Uterus (tissue), 2 donors: Measurements from ENCODE around the gene ATPAF1.

Experiments
- CTCF ChIP-seq, 4 experiments: fragments of 200-600 bp in 2 of 4; fragments of 450-650 bp in 2 of 4; sonication (generic) in 2 of 4; IDR thresholded peaks; one replicate each; pipeline ENCODE4 v1.5.1; 2016 to 2019; ENCODE audit warnings: antibody characterized with exemption in 4 of 4, mild to moderate bottlenecking in 2 of 4, moderate library complexity in 1 of 4
- POLR2A ChIP-seq, 2 donors: fragments of 450-650 bp; IDR thresholded peaks; one replicate each; pipeline ENCODE4 v1.6.1; 2016; ENCODE audit warnings: antibody characterized with exemption in 2 of 2, mild to moderate bottlenecking in 1 of 2, moderate library complexity in 1 of 2

DNA sequence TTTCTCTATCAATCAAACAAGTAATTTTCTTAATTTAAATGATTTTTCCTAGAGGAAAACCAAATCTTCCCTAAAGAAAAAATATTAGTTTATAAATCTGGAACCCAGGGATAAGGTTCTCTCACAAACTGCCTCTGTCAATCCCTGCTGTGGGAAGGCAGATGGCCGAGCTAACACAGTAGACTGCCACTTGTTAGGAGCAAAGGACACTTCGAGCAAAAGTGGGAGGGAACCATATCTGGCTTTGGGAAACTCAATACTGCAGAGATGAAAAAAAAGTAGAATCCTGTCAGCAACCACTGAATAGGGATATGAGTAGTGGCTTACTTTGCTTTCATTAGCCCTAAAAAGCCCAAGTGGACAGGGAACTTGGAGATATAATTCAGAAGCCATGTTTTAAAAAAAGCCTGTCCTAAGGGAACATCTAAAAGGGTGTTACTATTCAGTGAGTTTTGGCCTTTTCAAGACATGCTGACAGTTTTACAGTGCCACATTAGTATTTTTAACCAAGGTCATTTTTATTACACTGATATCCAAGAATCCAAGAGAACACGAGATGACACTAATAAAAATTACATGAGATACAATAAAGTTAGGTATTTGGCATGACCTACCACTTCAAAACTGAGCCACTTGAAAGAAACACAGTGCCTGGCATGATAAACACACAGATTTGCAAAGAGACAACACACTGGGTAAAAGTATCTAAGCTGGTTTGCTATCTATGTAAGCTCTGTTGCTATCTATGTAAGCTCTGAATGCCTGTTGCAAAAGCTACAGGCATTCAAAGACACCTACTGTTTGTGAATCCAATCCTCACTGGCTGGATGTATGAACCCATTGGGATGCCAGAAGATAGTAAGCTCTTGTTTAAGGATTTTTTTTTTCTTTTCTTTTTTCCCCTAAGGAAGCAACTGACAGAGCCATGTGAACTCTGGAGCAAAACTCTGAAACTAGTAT lies 24.9 kb upstream of the ATPAF1 start:
- TF ChIP-seq CTCF (IDR thresholded peaks at IDR 0.05) (no peak), POLR2A (IDR thresholded peaks at IDR 0.05) (no peak)
